Measurements from ENCODE around the gene XK. TPM values are rescaled to one million over a fixed set of nuclear protein-coding genes. Genes with fewer than 3 reads are reported as not detected.

The XK gene
- total and polyA plus RNA-seq, 2 of the 4 experiments (the other 2 are of a cell fraction) = under 0.01 to 0.02 TPM

DNA sequence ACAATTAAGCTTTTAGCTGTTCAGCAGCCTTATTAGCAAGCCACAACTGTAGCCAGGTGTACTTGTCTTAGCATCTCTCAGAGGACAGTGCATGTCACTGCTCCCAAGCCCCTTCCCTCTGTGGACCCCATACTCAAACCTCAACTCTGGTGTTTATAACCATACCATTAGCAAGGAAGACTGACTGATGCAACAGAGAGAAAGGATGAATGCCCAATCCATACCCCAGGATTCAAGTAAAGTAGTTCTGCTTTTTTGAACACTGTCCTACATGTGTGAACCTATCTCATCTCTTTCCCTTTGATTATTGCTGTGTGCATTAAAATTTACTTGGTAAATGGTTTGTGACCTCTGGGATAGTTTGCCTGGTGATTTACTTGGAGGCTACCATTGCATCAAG lies 71.5 kb downstream of the XK start:
- Histone ChIP-seq H3K4ac (ENCODE audit: low read depth, low read length) (no peak overlapping the region), H3K4me1 (ENCODE audit: control insufficient read depth, insufficient read depth, low read length) (no peaks in the 10 kb centered on the region), H2AK5ac (ENCODE audit: low read depth, low read length) (no peak overlapping the region), H2AFZ (replicated peaks; ENCODE audit: low read length, poor library complexity) (no peak overlapping the region), H2BK20ac (ENCODE audit: low read depth, low read length) (no peak overlapping the region), H2BK120ac (ENCODE audit: low read depth, low read length) (no peak overlapping the region), H2BK5ac (ENCODE audit: low read depth, low read length, poor library complexity, severe bottlenecking) (no peak overlapping the region), H3K4me3 (ENCODE audit: insufficient read depth, low read depth, low read length) (no peak overlapping the region), H3K9me1 (ENCODE audit: insufficient read depth, low read length) (no peaks in the 10 kb centered on the region), H3K27me3 (ENCODE audit: control insufficient read depth, insufficient read depth, low read length) (peaks cover 5% of the 10 kb centered on the region), H3K4me2 (ENCODE audit: low read depth, low read length) (no peak overlapping the region), H3K56ac (ENCODE audit: extremely low read depth, insufficient read depth, low read length) (no peak overlapping the region), H3K18ac (ENCODE audit: low read depth, low read length) (no peak overlapping the region), H3K27ac (ENCODE audit: insufficient read depth, low read length) (no peak overlapping the region), H4K5ac (ENCODE audit: low read depth, low read length) (no peak overlapping the region), H3K23ac (ENCODE audit: low read depth, low read length) (no peak overlapping the region), H3K14ac (replicated peaks; ENCODE audit: low read depth, low read length) (no peak overlapping the region), H2BK15ac (ENCODE audit: low read depth, low read length) (no peak overlapping the region), H3K9ac (ENCODE audit: low read depth, low read length) (no peak overlapping the region), H4K20me1 (ENCODE audit: insufficient read depth, low read length) (no peaks in the 10 kb centered on the region), H4K91ac (ENCODE audit: insufficient read depth, low read depth, low read length) (no peak overlapping the region), H3K9me3 (ENCODE audit: control insufficient read depth, insufficient read depth, low read length) (no peaks in the 10 kb centered on the region), H3K36me3 (ENCODE audit: control insufficient read depth, insufficient read depth, low read length) (no peaks in the 10 kb centered on the region), H2AK9ac (replicated peaks; ENCODE audit: low read depth, low read length, poor library complexity) (no peak overlapping the region), H3K79me1 (ENCODE audit: low read depth in 1 of 2, low read length in 2 of 2) (no peaks in the 10 kb centered on the region), H4K8ac (ENCODE audit: low read depth in 2 of 2, low read length in 2 of 2) (no peak overlapping the region)
- no peak for TF ChIP-seq CEBPB (IDR thresholded peaks at IDR 0.05; ENCODE audit: low read depth, low read length)
- no peak for TF ChIP-seq CHD1 (IDR thresholded peaks at IDR 0.05; ENCODE audit: low read depth, low read length)
- no peak for TF ChIP-seq RAD21 (IDR thresholded peaks at IDR 0.05; ENCODE audit: low read length)
- TF ChIP-seq, protein P1, sequence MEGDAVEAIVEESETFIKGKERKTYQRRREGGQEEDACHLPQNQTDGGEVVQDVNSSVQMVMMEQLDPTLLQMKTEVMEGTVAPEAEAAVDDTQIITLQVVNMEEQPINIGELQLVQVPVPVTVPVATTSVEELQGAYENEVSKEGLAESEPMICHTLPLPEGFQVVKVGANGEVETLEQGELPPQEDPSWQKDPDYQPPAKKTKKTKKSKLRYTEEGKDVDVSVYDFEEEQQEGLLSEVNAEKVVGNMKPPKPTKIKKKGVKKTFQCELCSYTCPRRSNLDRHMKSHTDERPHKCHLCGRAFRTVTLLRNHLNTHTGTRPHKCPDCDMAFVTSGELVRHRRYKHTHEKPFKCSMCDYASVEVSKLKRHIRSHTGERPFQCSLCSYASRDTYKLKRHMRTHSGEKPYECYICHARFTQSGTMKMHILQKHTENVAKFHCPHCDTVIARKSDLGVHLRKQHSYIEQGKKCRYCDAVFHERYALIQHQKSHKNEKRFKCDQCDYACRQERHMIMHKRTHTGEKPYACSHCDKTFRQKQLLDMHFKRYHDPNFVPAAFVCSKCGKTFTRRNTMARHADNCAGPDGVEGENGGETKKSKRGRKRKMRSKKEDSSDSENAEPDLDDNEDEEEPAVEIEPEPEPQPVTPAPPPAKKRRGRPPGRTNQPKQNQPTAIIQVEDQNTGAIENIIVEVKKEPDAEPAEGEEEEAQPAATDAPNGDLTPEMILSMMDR (conservative IDR thresholded peaks at IDR 0.05; ENCODE audit: low read depth, low read length) = no peak
- TF ChIP-seq MAZ (IDR thresholded peaks at IDR 0.05; ENCODE audit: borderline replicate concordance, low read depth, low read length) = no peak
- no peak for TF ChIP-seq BHLHE40 (IDR thresholded peaks at IDR 0.05; ENCODE audit: low read depth, low read length)
- no peak for TF ChIP-seq FOS (IDR thresholded peaks at IDR 0.05; ENCODE audit: low read depth, low read length)
- TF ChIP-seq POLR2A (IDR thresholded peaks at IDR 0.05; ENCODE audit: low read depth, low read length) = no peak
- no peak for TF ChIP-seq RCOR1 (IDR thresholded peaks at IDR 0.05; ENCODE audit: insufficient replicate concordance, low read length)
- TF ChIP-seq MXI1 (IDR thresholded peaks at IDR 0.05; ENCODE audit: borderline replicate concordance, low read depth, low read length) = no peak
- no peak for TF ChIP-seq NFE2L2 (IDR thresholded peaks at IDR 0.05; ENCODE audit: low read depth, low read length)
- TF ChIP-seq SMC3 (IDR thresholded peaks at IDR 0.05; ENCODE audit: low read depth, low read length) = no peak
- no peak for TF ChIP-seq ELK1 (IDR thresholded peaks at IDR 0.05; ENCODE audit: borderline replicate concordance, low read depth, low read length)
- TF ChIP-seq RFX5 (IDR thresholded peaks at IDR 0.05; ENCODE audit: low read depth, low read length) = no peak
- TF ChIP-seq USF2 (IDR thresholded peaks at IDR 0.05; ENCODE audit: low read depth, low read length) = no peak
- TF ChIP-seq MAFK (IDR thresholded peaks at IDR 0.05; ENCODE audit: low read depth, low read length) = no peak
- intact Hi-C loops (cut with micrococcal nuclease) = no loop called here
- CTCF ChIA-PET = no interaction called here
- dilution Hi-C loops (cut with HindIII; ENCODE audit: low sequenced_read_pairs, unreplicated experiment) = no loop called here
- ATAC-seq (ENCODE audit: low read depth) (no peak), DNase-seq (no peak)
- POLR2A ChIA-PET (ENCODE audit: unreplicated experiment) = no interaction called here
- no TSS peak for BruUV-seq (replicated peaks)
- in situ Hi-C loops (cut with MboI; ENCODE audit: low sequenced_read_pairs) = no loop called here
